PC-3 (cell line): ENCODE measurements around the gene CDK18. TPM values are rescaled to one million over a fixed set of nuclear protein-coding genes. Genes with fewer than 3 reads are reported as not detected.

Source experiments
- ATAC-seq: fragments of 200-7000 bp; cut with Tn5 transposase; 2 replicates; pipeline ENCODE4 v1.9.1; 2020; ENCODE audit warnings: mild to moderate bottlenecking, moderate library complexity
- BruUV-seq: library from RNA; stranded (reverse); fragments of 400-500 nt; replicated peaks from 2 replicates; lab custom pipeline; 2021; lab: Mats Ljungman, UMichigan
- CTCF ChIA-PET: fragments of 300-600 bp; sonication (Branson Sonifier 250); formaldehyde crosslinking; loops from one replicate; lab custom pipeline; 2022; ENCODE audit warnings: antibody characterized with exemption; lab: Charles Lee
- POLR2A ChIA-PET: fragments of 300-600 bp; sonication (Branson Sonifier 250); formaldehyde crosslinking; loops from one replicate; lab custom pipeline; 2022; ENCODE audit warnings: antibody characterized with exemption; ENCODE audit not compliant: unreplicated experiment; lab: Charles Lee
- DNase-seq: peaks from one replicate; pipeline ENCODE4 v3.0.0-alpha.2; 2015
- H2AFZ ChIP-seq: fragments of 300-600 bp; sonication (generic); 2 replicates; pipeline ENCODE4 v1.6.0; 2016; ENCODE audit warnings: antibody characterized with exemption, low read length
- H3F3A ChIP-seq: fragments of 300-600 bp; sonication (generic); one replicate; pipeline ENCODE4 v1.6.0; 2017; ENCODE audit warnings: antibody characterized with exemption, low read length, control low read depth, mild to moderate bottlenecking; ENCODE audit not compliant: unreplicated experiment
- H3K27ac ChIP-seq: fragments of 300-600 bp; sonication (generic); 2 replicates; pipeline ENCODE4 v1.5.1; 2016; ENCODE audit warnings: mild to moderate bottlenecking, low read length
- H3K27me3 ChIP-seq: fragments of 300-600 bp; sonication (generic); 2 replicates; pipeline ENCODE4 v1.6.1; 2016; ENCODE audit warnings: low read length, mixed read lengths
- H3K36me3 ChIP-seq: fragments of 300-600 bp; sonication (generic); 2 replicates; pipeline ENCODE4 v1.6.1; 2016; ENCODE audit warnings: low read depth, mixed run types, low read length, mixed read lengths
- H3K4me1 ChIP-seq: fragments of 300-600 bp; sonication (generic); 2 replicates; pipeline ENCODE4 v1.5.1; 2016; ENCODE audit warnings: low read length; ENCODE audit not compliant: insufficient read depth
- H3K4me2 ChIP-seq: fragments of 300-600 bp; sonication (generic); 2 replicates; pipeline ENCODE4 v1.6.0; 2016; ENCODE audit warnings: low read length
- H3K4me3 ChIP-seq: fragments of 300-600 bp; sonication (generic); 2 replicates; pipeline ENCODE4 v1.5.1; 2016; ENCODE audit warnings: mild to moderate bottlenecking, low read length, mixed read lengths
- H3K79me2 ChIP-seq: fragments of 300-600 bp; sonication (generic); 2 replicates; pipeline ENCODE4 v1.6.1; 2017; ENCODE audit warnings: low read length, mixed read lengths
- H3K9ac ChIP-seq: fragments of 300-600 bp; sonication (generic); 2 replicates; pipeline ENCODE4 v1.6.0; 2016; ENCODE audit warnings: mild to moderate bottlenecking, low read length
- H3K9me2 ChIP-seq: fragments of 300-600 bp; sonication (generic); replicated peaks from 2 replicates; pipeline ENCODE4 v1.6.1; 2016; ENCODE audit warnings: mixed run types, low read length, mixed read lengths
- H3K9me3 ChIP-seq: fragments of 300-600 bp; sonication (generic); 2 replicates; pipeline ENCODE4 v1.6.1; 2016; ENCODE audit warnings: low read length, mixed read lengths
- H4K20me1 ChIP-seq: fragments of 300-600 bp; sonication (generic); 2 replicates; pipeline ENCODE4 v1.6.1; 2016; ENCODE audit warnings: low read length, mixed read lengths
- EZH2 ChIP-seq: fragments of 300-600 bp; sonication (generic); IDR thresholded peaks from one replicate; pipeline ENCODE4 v1.6.1; 2017; ENCODE audit warnings: antibody characterized with exemption, mild to moderate bottlenecking, low read length; ENCODE audit not compliant: unreplicated experiment
- EZH2phosphoT487 ChIP-seq: fragments of 300-600 bp; sonication (generic); IDR thresholded peaks from 2 replicates; pipeline ENCODE4 v1.6.1; 2018; ENCODE audit warnings: mild to moderate bottlenecking, antibody characterized with exemption, low read length, borderline replicate concordance
- intact Hi-C: fragments of 100-400 bp; cut with micrococcal nuclease; formaldehyde crosslinking; loops from 2 replicates; pipeline ENCODE4 v1.9.0; 2023
- total RNA-seq: library from RNA; depleted of rRNA; stranded (reverse); fragments of >200 nt; gene quantifications from 2 replicates; pipeline ENCODE4 v1.2.3, GENCODE V29; 2014
- TF ChIP-seq, protein P1 (sequence below): fragments of 300-600 bp; sonication (generic); conservative IDR thresholded peaks from 2 replicates; pipeline ENCODE4 v1.5.1; 2017; ENCODE audit warnings: antibody characterized with exemption, low read depth, mild to moderate bottlenecking, low read length

Gene CDK18
- total RNA-seq, 1 experiment from 2014 or later, result 13.2 TPM

DNA sequence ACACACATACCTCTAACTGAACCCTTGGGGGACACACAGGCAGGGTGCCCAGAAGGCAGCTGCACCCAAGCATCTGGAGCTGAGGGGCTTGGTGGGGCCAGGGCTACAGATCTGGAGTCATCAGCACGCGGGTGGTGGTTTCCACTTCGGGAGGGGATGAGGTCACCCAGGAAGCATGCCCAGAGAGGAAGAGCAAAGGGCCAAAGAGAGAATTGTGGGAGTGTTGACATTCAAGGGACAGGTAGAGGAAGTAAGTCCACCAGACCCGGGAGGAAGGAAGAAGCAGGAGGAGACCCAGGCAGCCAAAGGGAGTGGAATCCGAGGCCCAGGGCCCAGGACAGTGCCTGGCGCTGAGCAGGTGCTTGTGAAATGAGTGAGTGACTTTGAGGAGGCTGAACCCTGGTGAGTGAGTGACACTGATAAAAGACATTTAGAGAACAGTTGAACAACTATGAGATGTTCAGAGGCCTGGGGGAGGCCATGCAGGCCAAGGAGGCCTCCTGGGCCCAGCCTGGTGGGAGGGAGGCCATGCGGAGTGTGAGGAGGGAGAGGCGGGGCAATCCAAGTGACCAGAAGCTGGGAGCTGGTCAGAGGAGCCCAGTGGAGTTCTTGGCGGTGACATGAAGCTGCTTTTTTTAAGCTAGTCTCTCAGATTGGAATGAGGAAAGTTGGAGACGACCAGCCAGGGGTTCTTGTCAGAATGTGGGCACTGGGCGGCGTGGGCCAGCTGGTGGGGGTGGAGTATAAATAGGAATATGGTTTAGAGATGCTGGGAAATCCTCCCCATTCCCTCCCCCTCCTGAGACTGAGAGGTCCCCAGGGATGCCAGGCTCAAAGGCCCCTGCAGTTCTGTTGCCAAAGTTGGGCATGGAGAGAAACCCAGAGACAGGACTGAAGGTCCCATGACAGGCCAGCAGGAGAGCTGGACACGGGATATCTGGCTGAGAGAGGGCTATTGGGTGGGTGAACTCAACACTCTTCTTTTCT is 7.9 kb downstream of the CDK18 start:
- DNase-seq (peak; percentile 40), ATAC-seq (no peak)
- Histone ChIP-seq H3F3A (no peaks in the 10 kb centered on the region), H3K9ac (no peak overlapping the region), H3K9me3 (no peaks in the 10 kb centered on the region), H4K20me1 (no peaks in the 10 kb centered on the region), H3K9me2 (no peaks in the 10 kb centered on the region), H3K4me3 (no peak overlapping the region), H3K36me3 (no peaks in the 10 kb centered on the region), H3K79me2 (no peaks in the 10 kb centered on the region), H2AFZ (no peak overlapping the region), H3K4me2 (no peak overlapping the region), H3K27ac (no peak overlapping the region), H3K4me1 (peaks cover 7% of the 10 kb centered on the region; the same call in 1 of the 2 replicates), H3K27me3 (no peaks in the 10 kb centered on the region)
- no TSS peak for BruUV-seq
- intact Hi-C loops, result no loop called here
- TF ChIP-seq EZH2phosphoT487 (no peak), EZH2 (no peak)
- TF ChIP-seq, protein P1, sequence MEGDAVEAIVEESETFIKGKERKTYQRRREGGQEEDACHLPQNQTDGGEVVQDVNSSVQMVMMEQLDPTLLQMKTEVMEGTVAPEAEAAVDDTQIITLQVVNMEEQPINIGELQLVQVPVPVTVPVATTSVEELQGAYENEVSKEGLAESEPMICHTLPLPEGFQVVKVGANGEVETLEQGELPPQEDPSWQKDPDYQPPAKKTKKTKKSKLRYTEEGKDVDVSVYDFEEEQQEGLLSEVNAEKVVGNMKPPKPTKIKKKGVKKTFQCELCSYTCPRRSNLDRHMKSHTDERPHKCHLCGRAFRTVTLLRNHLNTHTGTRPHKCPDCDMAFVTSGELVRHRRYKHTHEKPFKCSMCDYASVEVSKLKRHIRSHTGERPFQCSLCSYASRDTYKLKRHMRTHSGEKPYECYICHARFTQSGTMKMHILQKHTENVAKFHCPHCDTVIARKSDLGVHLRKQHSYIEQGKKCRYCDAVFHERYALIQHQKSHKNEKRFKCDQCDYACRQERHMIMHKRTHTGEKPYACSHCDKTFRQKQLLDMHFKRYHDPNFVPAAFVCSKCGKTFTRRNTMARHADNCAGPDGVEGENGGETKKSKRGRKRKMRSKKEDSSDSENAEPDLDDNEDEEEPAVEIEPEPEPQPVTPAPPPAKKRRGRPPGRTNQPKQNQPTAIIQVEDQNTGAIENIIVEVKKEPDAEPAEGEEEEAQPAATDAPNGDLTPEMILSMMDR, result no peak
- ChIA-PET CTCF (interaction anchor here (0.8 to 1.5 kb wide), 2 partner anchors 12 to 27 kb away, joined by 3 to 5 read pairs; no protein-coding TSS in a partner anchor), POLR2A (no interaction called here)

GRCh38 chr1:205513774-205514173 is 9.3 kb downstream of the CDK18 start:
- DNase-seq (no peak), ATAC-seq (no peak)
- Histone ChIP-seq H3K9me2 (no peaks in the 10 kb centered on the region), H3K9me3 (no peaks in the 10 kb centered on the region), H3K9ac (no peak overlapping the region), H3K27me3 (no peaks in the 10 kb centered on the region), H2AFZ (no peak overlapping the region), H3K4me3 (no peak overlapping the region), H4K20me1 (no peaks in the 10 kb centered on the region), H3K4me2 (no peak overlapping the region), H3F3A (no peaks in the 10 kb centered on the region), H3K79me2 (no peaks in the 10 kb centered on the region), H3K4me1 (peaks cover 7% of the 10 kb centered on the region; the same call in 1 of the 2 replicates), H3K36me3 (no peaks in the 10 kb centered on the region), H3K27ac (no peak overlapping the region)
- intact Hi-C loops, result no loop called here
- ChIA-PET CTCF (interaction anchor here (0.6 kb wide), 1 partner anchor 8 kb away, joined by 3 read pairs; no protein-coding TSS in a partner anchor), POLR2A (no interaction called here)
- no TSS peak for BruUV-seq
- TF ChIP-seq EZH2, result no peak
- TF ChIP-seq EZH2phosphoT487, result no peak
- TF ChIP-seq, protein P1, result no peak
